DND-41 (cell line): Measurements from ENCODE around the gene MCC.

Source experiments
- ATAC-seq: fragments of 200-7000 bp; cut with Tn5 transposase; 3 replicates; pipeline ENCODE4 v1.9.1; 2021; ENCODE audit warnings: low read depth; ENCODE audit not compliant: insufficient read depth
- DNase-seq: peaks from one replicate; pipeline ENCODE4 v3.0.0-alpha.2; 2020
- H2AFZ ChIP-seq: 2 replicates; pipeline ENCODE4 v1.6.0; 2012; ENCODE audit warnings: low read depth, low read length
- H3K27ac ChIP-seq: 2 replicates; pipeline ENCODE4 v1.5.1; 2012; ENCODE audit warnings: low read length, inconsistent platforms
- H3K27me3 ChIP-seq: fragments of 200-600 bp; sonication (generic); 2 replicates; pipeline ENCODE4 v1.6.0; 2012; ENCODE audit warnings: low read length, mild to moderate bottlenecking, inconsistent platforms; ENCODE audit not compliant: insufficient read depth, poor library complexity
- H3K36me3 ChIP-seq: 2 replicates; pipeline ENCODE4 v1.5.1; 2012; ENCODE audit warnings: low read length, inconsistent platforms; ENCODE audit not compliant: insufficient read depth
- H3K4me1 ChIP-seq: 2 replicates; pipeline ENCODE4 v1.5.1; 2012; ENCODE audit warnings: mild to moderate bottlenecking, low read length; ENCODE audit not compliant: insufficient read depth
- H3K4me2 ChIP-seq: 2 replicates; pipeline ENCODE4 v1.6.0; 2012; ENCODE audit warnings: mild to moderate bottlenecking, moderate library complexity, low read length, inconsistent platforms; ENCODE audit not compliant: insufficient read depth
- H3K4me3 ChIP-seq, 2 experiments: fragments of 200-600 bp in 1 of 2; shearing (Covaris generic) in 1 of 2; 2 replicates each; pipeline ENCODE4 v1.5.1; 2012 to 2016; ENCODE audit warnings: inconsistent platforms in 2 of 2, low read length in 2 of 2, mild to moderate bottlenecking in 2 of 2, low read depth in 1 of 2, moderate library complexity in 1 of 2
- H3K79me2 ChIP-seq: 2 replicates; pipeline ENCODE4 v1.6.0; 2012; ENCODE audit warnings: low read length, inconsistent platforms; ENCODE audit not compliant: insufficient read depth
- H3K9ac ChIP-seq: 2 replicates; pipeline ENCODE4 v1.6.0; 2012; ENCODE audit warnings: low read depth, mild to moderate bottlenecking, inconsistent platforms, low read length, moderate library complexity
- H3K9me3 ChIP-seq: 2 replicates; pipeline ENCODE4 v1.5.1; 2012; ENCODE audit warnings: low read length, moderate library complexity, mild to moderate bottlenecking, inconsistent platforms; ENCODE audit not compliant: insufficient read depth, severe bottlenecking
- H4K20me1 ChIP-seq: 2 replicates; pipeline ENCODE4 v1.6.0; 2012; ENCODE audit warnings: low read length; ENCODE audit not compliant: insufficient read depth
- CTCF ChIP-seq: IDR thresholded peaks from 2 replicates; pipeline ENCODE4 v1.5.1; 2012; ENCODE audit warnings: borderline replicate concordance, low read length, moderate library complexity, mild to moderate bottlenecking; ENCODE audit not compliant: poor library complexity, severe bottlenecking; ENCODE audit errors: extremely low read depth
- EZH2 ChIP-seq: IDR thresholded peaks from 3 replicates; pipeline ENCODE4 v1.6.1; 2012; ENCODE audit warnings: borderline replicate concordance, low read depth, mild to moderate bottlenecking, moderate library complexity, low read length, inconsistent platforms; ENCODE audit not compliant: severe bottlenecking

MCC gene

GRCh38 chr5:113295111-113295539 lies 193.1 kb downstream of the MCC start:
- ATAC-seq: no peak
- Histone ChIP-seq H3K4me1 (no peaks in the 10 kb centered on the region), H4K20me1 (no peaks in the 10 kb centered on the region), H3K27me3 (no peaks in the 10 kb centered on the region), H3K36me3 (no peaks in the 10 kb centered on the region), H3K27ac (no peak overlapping the region), H2AFZ (no peak overlapping the region), H3K4me2 (no peak overlapping the region), H3K79me2 (no peaks in the 10 kb centered on the region), H3K9ac (no peak overlapping the region), H3K4me3 (no peak overlapping the region), H3K9me3 (no peaks in the 10 kb centered on the region)
- DNase-seq: no peak
- TF ChIP-seq CTCF (no peak), EZH2 (no peak)

- no peaks in the 10 kb centered on the region for H3K27me3 ChIP-seq
- no peak overlapping the region for H3K4me2 ChIP-seq
- no peak overlapping the region for H3K4me3 ChIP-seq
- ATAC-seq (no peak), DNase-seq (no peak)
- H3K4me1 ChIP-seq: no peaks in the 10 kb centered on the region
- H3K9ac ChIP-seq: no peak overlapping the region
- no peaks in the 10 kb centered on the region for H3K9me3 ChIP-seq
- TF ChIP-seq EZH2 (no peak), CTCF (no peak)
- H3K79me2 ChIP-seq: no peaks in the 10 kb centered on the region
- H3K36me3 ChIP-seq: no peaks in the 10 kb centered on the region
- H4K20me1 ChIP-seq: no peaks in the 10 kb centered on the region
- no peak overlapping the region for H3K27ac ChIP-seq
- H2AFZ ChIP-seq: no peak overlapping the region
These were observed 193.7 kb downstream of the MCC start for GRCh38 chr5:113294311-113295110.

- H3K4me3 ChIP-seq: no peak overlapping the region
- DNase-seq: no peak
- no peaks in the 10 kb centered on the region for H3K9me3 ChIP-seq
- no peak for ATAC-seq
- no peaks in the 10 kb centered on the region for H3K4me1 ChIP-seq
- H3K9ac ChIP-seq: no peak overlapping the region
- H2AFZ ChIP-seq: no peak overlapping the region
- H3K27me3 ChIP-seq: no peaks in the 10 kb centered on the region
- H3K36me3 ChIP-seq: no peaks in the 10 kb centered on the region
- no peaks in the 10 kb centered on the region for H3K79me2 ChIP-seq
- no peak overlapping the region for H3K4me2 ChIP-seq
- H4K20me1 ChIP-seq: no peaks in the 10 kb centered on the region
- no peak overlapping the region for H3K27ac ChIP-seq
- TF ChIP-seq CTCF (no peak), EZH2 (no peak)
These were observed 194.3 kb downstream of the MCC start for GRCh38 chr5:113293975-113294310.
